Muscle layer of duodenum (tissue), 2 donors: Measurements from ENCODE around the gene OTUB1.

Experiments
- H3K27ac ChIP-seq: one replicate; pipeline ENCODE4 v1.7.0; 2013; ENCODE audit warnings: mild to moderate bottlenecking, low read length
- H3K27me3 ChIP-seq: one replicate; pipeline ENCODE4 v1.7.0; 2013; ENCODE audit warnings: low read depth, mild to moderate bottlenecking, control low read depth, low read length
- H3K36me3 ChIP-seq, 2 donors: one replicate each; pipeline ENCODE4 v1.7.0; 2013; ENCODE audit warnings: low read length in 2 of 2, control low read depth in 1 of 2, mild to moderate bottlenecking in 1 of 2; ENCODE audit not compliant: insufficient read depth in 2 of 2, control insufficient read depth in 1 of 2
- H3K4me1 ChIP-seq, 2 donors: one replicate each; pipeline ENCODE4 v1.7.0; 2013; ENCODE audit warnings: low read length in 2 of 2, mild to moderate bottlenecking in 2 of 2, control low read depth in 1 of 2, moderate library complexity in 1 of 2; ENCODE audit not compliant: insufficient read depth in 2 of 2, control insufficient read depth in 1 of 2
- H3K4me3 ChIP-seq, 2 donors: one replicate each; pipeline ENCODE4 v1.7.0; 2013; ENCODE audit warnings: low read length in 2 of 2, low read depth in 1 of 2, mild to moderate bottlenecking in 1 of 2
- H3K9me3 ChIP-seq, 2 donors: one replicate each; pipeline ENCODE4 v1.7.0; 2013; ENCODE audit warnings: low read length in 2 of 2, control low read depth in 1 of 2, mild to moderate bottlenecking in 1 of 2; ENCODE audit not compliant: control insufficient read depth in 1 of 2
- donor health status: healthy.

The OTUB1 gene

DNA sequence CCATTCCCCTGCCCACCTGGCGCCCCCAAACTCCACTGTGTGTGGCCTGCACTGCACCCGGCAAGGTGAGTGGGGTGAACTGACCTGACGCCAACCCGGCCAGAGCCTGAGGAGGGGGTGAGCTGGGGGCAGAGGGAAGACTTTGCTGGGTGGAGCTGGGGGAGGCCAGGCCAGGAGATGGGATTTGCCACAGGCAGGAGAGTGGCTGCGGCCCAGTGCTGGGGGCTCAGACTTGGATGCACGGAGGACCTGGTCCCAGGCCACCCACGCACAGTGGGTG lies 31.6 kb downstream of the OTUB1 start:
- no peak overlapping the region for H3K27ac ChIP-seq
- no peaks in the 10 kb centered on the region for H3K9me3 ChIP-seq
- H3K27me3 ChIP-seq: no peaks in the 10 kb centered on the region
- no peaks in the 10 kb centered on the region for H3K4me1 ChIP-seq
- no peak overlapping the region for H3K4me3 ChIP-seq
- H3K36me3 ChIP-seq: no peaks in the 10 kb centered on the region

DNA sequence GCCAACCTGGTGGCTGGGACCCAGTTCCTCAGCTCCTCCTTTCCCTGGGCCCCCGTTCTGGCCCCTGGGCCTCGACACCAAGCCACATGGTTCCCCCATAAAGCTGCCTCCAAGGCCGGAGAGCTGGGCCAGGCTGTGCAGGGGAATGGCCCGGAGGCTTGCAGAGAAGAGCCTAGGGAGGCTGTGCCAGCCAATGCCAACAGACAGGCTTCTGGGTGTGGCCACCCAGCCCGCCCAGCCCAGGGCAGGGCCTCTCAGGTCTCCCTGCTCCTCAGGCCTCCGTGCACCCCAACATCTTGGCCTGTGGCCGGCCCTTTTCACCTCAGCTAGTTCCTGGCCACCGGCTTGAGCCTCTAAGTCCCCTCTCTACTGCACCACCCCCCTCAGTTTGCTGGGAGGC lies 32.1 kb downstream of the OTUB1 start:
- H3K4me3 ChIP-seq: no peak overlapping the region
- no peaks in the 10 kb centered on the region for H3K4me1 ChIP-seq
- H3K36me3 ChIP-seq: no peaks in the 10 kb centered on the region
- no peak overlapping the region for H3K27ac ChIP-seq
- H3K9me3 ChIP-seq: no peaks in the 10 kb centered on the region
- H3K27me3 ChIP-seq: no peaks in the 10 kb centered on the region

DNA sequence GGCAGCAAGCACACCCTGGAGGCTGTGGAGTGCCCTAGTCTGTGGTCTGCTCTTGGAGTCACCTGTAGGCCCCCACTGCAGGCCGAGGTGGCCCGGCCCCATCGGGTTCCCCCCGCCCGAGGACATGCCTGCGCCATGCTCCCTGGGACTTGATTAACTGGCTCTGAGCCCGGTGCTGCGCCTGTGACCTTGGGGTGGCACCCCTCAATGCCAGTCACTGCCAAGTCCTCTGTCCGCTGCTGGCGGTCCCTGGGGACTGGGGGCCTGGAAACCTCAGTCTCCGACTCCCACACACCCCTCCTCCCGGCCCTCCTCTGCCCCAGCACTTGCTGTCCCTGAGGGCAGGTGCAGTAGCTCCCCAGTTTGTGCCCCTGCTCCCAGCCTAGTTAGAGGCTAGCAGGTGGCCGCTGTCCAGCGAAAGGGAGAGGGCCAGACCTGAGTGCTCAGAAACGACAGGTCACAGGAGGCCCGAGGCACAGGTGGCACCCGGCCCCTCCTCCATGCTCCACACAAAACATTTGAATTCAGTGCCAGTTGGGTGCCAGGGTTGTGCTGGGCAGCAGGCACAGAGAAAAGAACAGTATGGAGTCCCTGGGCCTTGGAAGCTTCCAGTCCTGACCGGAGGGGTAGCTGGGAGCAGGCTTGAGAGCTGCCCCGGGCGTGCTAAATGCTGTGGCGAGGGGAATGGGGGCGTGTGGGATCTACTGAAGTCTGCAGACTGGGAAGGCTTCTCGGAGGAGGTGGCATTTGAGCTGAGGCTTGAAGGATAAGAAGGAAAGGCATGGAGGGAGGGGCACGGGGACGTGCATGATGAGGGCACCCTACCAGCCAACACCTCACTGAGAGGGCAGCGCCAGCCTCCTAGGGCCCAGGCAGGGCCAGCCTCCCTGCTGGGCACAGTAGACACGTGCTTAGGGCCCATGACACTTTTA lies 33.1 kb downstream of the OTUB1 start:
- Histone ChIP-seq H3K27ac (no peak overlapping the region), H3K36me3 (no peaks in the 10 kb centered on the region), H3K4me1 (no peaks in the 10 kb centered on the region), H3K27me3 (no peaks in the 10 kb centered on the region), H3K4me3 (no peak overlapping the region), H3K9me3 (no peaks in the 10 kb centered on the region)

DNA sequence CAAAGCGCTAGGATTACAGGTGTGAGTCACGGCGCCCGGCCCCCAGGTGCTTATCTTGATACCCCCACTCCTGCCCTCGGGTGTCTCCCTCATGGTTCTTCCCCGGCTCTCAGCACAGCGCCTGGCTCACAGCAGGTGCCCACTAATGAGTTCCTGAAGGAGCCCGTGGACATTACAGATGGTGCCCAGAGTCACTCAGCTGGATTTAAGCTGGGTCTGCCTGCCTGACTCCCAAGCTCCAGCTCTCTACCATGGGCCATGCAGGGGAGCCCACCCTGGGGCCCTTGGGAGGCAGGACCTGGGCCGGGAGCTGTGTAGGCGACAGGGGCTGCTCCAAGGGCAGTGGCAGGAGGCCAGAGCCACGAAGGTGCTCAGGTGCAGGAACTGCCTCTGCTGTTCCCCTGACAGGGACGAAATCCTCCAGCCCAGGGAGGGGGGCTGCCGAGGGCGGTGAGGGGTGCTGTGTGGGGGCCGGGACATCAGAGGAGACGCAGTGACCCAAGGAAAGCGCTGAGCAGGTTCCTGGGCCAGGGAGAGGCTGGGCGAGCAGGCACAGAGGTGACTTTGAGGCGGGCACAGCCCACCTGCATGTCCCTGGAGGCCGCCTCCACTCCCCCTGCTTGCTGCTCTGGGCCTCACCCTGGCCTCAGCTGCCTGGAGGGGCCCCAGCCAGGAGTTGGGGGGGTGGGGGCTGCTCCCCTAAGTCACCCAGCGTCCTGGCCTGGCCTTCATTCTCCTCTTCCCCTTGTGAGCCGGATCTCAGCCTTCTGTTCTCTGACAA lies 34.9 kb downstream of the OTUB1 start:
- no peaks in the 10 kb centered on the region for H3K27me3 ChIP-seq

DNA sequence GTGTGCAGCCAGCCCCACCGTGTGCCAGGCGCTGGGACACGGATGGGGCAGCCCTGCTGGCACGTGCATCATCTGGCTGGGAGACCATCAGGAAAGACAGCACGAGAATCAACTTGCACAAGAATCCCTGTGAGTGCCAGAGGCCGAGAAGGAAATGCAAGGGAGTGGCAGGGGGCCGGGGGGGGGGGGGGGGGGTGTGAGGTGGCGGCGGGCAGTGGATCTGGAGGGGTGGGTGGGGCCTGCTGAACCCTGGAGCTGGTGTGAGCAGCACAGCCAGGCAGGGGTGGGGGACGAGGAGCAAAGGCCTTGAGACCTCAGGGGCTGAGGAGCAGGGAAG lies 35.5 kb downstream of the OTUB1 start:
- no peaks in the 10 kb centered on the region for H3K4me1 ChIP-seq
- no peaks in the 10 kb centered on the region for H3K27me3 ChIP-seq
- no peak overlapping the region for H3K27ac ChIP-seq
- no peaks in the 10 kb centered on the region for H3K9me3 ChIP-seq
- H3K36me3 ChIP-seq: no peaks in the 10 kb centered on the region
- H3K4me3 ChIP-seq: no peak overlapping the region

More for the DNA sequence above, 34.9 kb downstream of the OTUB1 start:
- H3K36me3 ChIP-seq: no peaks in the 10 kb centered on the region
- no peaks in the 10 kb centered on the region for H3K9me3 ChIP-seq
- H3K4me1 ChIP-seq: no peaks in the 10 kb centered on the region
- H3K27ac ChIP-seq: no peak overlapping the region
- no peak overlapping the region for H3K4me3 ChIP-seq

DNA sequence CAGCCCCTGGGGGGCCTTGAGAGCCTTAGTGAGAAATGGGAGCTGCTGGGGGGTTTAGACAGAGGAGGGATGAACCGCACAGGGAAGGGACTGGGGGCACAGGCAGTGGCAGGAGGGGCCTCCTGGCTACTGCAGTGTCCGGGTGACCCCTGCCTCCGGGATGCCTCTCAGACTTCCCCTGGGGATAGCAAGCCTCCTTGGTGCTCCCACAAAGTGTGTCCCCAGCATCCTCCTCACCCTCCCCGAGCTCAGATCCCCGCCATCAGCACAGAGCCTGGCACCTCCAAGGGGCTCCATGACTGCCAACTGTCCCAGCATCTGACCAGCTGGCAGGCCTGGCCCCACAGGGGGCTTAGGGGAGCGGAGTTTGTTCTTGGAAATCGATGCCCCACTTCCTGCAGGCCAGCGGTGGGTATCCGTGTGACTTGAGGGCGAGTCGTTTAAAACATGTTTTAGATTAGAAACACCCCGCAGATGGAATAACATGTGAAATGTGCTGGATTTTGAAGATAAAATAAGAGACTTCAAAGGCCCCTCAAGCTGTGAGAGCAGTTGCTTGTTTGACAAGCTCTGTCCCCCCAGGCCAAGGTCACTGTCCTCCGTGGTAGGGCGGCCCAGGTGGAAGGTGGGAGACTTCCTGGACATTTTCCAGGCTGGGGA lies 36.0 kb downstream of the OTUB1 start:
- Histone ChIP-seq H3K27ac (no peak overlapping the region), H3K9me3 (no peaks in the 10 kb centered on the region), H3K4me1 (no peaks in the 10 kb centered on the region), H3K4me3 (no peak overlapping the region), H3K36me3 (no peaks in the 10 kb centered on the region), H3K27me3 (no peaks in the 10 kb centered on the region)

DNA sequence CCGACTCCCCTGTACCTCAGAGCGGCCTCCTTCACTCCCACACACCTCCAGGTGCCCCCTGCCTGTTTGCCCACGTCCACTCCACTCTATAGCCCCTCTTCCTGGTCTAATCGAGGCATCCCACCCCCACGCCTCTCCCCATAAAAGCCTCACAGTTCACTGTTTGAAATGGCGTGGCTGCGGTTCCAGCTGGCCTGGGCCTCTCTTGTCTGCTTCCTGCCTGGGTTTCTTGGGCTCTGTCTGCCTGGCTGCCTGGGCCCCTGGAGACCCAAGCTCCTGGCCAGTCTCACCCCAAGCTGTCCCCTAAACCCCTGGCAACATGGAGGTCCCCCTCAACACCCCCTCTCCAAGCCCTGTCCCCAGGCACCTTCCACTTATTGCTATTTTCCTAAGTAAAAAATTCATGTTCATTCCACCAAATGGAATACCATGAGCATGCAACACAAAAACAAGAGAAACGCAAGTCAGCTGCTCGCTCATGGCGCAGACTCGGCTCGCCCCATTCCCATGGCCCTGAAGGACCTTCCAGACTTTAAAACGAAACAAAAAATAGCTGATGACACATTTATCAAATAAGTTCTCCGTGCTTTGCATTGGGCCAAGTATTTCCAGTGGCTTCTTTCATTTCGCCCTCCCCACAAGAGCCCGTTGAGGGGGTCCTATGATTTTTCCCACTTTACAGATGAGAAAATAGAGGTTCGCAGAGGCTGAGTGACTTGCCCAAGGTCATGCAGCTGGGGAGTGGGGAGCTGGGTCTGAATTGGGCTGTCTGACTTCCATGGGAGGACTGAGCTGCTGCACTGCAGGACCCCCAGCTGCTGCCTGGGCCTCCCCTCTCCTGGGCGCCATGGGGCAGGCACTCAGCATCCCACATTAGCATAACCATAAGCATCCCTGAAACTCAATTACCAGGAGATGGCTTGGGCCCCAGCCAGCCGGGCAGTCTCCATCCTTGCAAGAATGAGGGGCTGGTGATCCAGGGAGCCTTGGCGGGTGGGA lies 37.8 kb downstream of the OTUB1 start:
- peaks cover 0 to 8% of the 10 kb centered on the region in 2 donors for H3K4me1 ChIP-seq
- no peaks in the 10 kb centered on the region for H3K9me3 ChIP-seq

DNA sequence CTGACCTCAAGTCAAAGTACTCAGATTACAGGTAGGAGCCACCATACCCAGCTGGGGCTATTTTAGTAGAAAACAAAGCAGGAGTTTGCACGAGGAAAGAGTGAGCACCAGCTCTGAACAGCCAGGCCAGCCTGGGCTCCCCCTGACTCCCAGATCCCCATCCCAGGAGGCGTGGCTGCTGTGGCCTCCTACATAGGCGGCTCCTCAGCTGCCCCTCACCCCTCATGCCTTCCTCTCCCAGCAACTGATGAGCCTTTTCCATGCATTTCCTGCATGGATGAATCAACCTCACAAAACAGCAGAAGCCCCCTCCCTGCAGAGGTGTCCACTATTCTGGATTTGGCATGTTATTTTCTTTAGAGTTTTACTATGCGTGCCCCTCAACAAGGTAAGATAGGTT lies 39.0 kb downstream of the OTUB1 start:
- Histone ChIP-seq H3K27me3 (no peaks in the 10 kb centered on the region), H3K4me3 (no peak overlapping the region), H3K36me3 (no peaks in the 10 kb centered on the region), H3K4me1 (peaks cover 0 to 8% of the 10 kb centered on the region in 2 donors), H3K9me3 (no peaks in the 10 kb centered on the region), H3K27ac (no peak overlapping the region)

More for the DNA sequence above, 37.8 kb downstream of the OTUB1 start:
- no peaks in the 10 kb centered on the region for H3K36me3 ChIP-seq
- H3K27ac ChIP-seq: no peak overlapping the region
- H3K4me3 ChIP-seq: no peak overlapping the region
- H3K27me3 ChIP-seq: no peaks in the 10 kb centered on the region

DNA sequence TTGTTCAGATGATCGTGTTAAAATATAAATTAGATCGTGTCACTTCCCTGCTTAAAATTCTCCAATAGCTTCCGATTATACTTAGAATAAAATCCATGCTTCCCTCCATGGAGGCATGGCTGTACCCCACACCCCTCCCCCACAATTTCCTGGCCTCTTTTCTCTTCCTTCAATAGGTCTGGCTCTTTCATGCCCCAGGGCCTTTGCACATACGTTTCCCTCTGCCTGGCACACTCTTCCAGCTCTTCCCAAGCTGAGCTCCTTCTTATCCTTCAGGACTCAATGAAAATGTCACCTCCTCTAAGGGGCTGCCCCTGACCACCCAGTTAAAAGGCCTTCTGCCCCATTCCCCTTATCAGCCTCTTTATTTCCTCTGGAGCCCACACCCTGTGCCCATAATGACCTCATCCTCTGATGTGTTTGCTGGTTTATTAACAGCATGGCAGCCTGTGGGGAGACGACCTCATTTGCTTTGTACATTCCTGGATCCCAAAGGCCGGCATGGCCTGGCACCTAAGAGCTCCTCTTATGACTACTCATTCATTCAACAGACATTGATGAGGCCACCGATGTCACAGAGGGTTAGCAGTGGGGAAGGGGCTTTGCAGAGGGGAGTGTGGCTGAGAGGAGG lies 40.5 kb downstream of the OTUB1 start:
- no peak overlapping the region for H3K27ac ChIP-seq
- peaks cover 0 to 8% of the 10 kb centered on the region in 2 donors for H3K4me1 ChIP-seq
- H3K36me3 ChIP-seq: no peaks in the 10 kb centered on the region
- no peaks in the 10 kb centered on the region for H3K27me3 ChIP-seq
- no peaks in the 10 kb centered on the region for H3K9me3 ChIP-seq
- H3K4me3 ChIP-seq: no peak overlapping the region

DNA sequence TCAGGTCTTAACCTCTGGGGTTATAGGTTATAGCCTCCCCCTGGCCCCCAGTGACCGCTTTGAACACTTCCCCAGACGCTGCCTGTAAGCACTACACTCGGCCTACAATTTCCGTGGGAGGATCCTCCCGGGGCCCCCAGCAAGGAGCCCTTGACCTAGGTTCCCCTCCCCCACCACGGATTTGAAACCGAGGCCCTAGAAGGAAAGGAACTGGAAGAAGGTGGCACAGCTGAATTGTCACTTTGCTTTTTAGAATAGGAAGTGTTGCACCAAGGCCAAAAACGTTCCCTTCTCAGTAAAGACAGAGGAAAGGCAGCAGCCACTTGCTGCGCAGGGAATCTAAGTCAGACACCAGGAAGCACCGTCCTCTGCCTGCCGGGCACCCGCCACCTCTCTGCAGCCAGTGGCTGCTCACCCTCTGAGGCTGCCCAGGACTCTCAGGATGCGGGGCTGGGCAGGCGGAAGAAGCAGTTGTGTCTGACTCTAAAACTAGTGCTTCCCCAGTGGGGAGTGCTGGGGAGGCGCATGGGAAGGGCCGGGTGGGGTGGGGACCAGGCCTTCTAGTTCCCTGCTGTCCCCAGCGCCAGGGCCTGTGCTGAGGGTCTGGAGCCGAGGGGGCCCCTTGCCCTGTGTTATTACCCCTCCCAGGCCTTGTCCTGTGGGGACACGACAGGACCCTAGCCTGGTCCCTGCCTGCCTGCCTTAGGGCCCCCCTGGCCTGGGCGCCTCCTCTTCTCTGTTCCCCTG lies 41.6 kb downstream of the OTUB1 start:
- Histone ChIP-seq H3K27ac (no peak overlapping the region), H3K36me3 (no peaks in the 10 kb centered on the region), H3K4me1 (peaks cover 0 to 8% of the 10 kb centered on the region in 2 donors), H3K4me3 (no peak overlapping the region), H3K27me3 (no peaks in the 10 kb centered on the region), H3K9me3 (no peaks in the 10 kb centered on the region)
